Trophoblast cell (in vitro differentiated cells and primary cell): ENCODE results near the gene HDAC2.

Experiments used
- DNase-seq, 2 donors: peaks; one replicate each; pipeline ENCODE4 v3.0.0-alpha.2; 2016
- H2AFZ ChIP-seq: 2 replicates; pipeline ENCODE4 v1.6.1; 2013; ENCODE audit warnings: low read length, moderate library complexity, mild to moderate bottlenecking; ENCODE audit not compliant: insufficient read depth, poor library complexity
- H2AK5ac ChIP-seq: 2 replicates; pipeline ENCODE4 v1.6.1; 2013; ENCODE audit warnings: mild to moderate bottlenecking, low read length
- H2BK120ac ChIP-seq: 2 replicates; pipeline ENCODE4 v1.6.1; 2013; ENCODE audit warnings: low read length, mild to moderate bottlenecking, moderate library complexity; ENCODE audit not compliant: insufficient read depth, poor library complexity
- H2BK12ac ChIP-seq: 2 replicates; pipeline ENCODE4 v1.6.1; 2013; ENCODE audit warnings: mild to moderate bottlenecking, low read length, moderate library complexity
- H2BK5ac ChIP-seq: 2 replicates; pipeline ENCODE4 v1.6.1; 2013; ENCODE audit warnings: low read length, low read depth, moderate library complexity, mild to moderate bottlenecking; ENCODE audit not compliant: poor library complexity
- H3K14ac ChIP-seq: 2 replicates; pipeline ENCODE4 v1.6.1; 2013; ENCODE audit warnings: mild to moderate bottlenecking, low read length
- H3K18ac ChIP-seq: 2 replicates; pipeline ENCODE4 v1.6.1; 2013; ENCODE audit warnings: mild to moderate bottlenecking, low read length
- H3K23ac ChIP-seq: 2 replicates; pipeline ENCODE4 v1.6.1; 2013; ENCODE audit warnings: low read length
- H3K27ac ChIP-seq: 2 replicates; pipeline ENCODE4 v1.5.1; 2013; ENCODE audit warnings: low read depth, mild to moderate bottlenecking, inconsistent platforms, low read length, moderate library complexity
- H3K27me3 ChIP-seq: 2 replicates; pipeline ENCODE4 v1.6.1; 2013; ENCODE audit warnings: inconsistent platforms, mild to moderate bottlenecking, low read length, moderate library complexity; ENCODE audit not compliant: insufficient read depth
- H3K36me3 ChIP-seq, 2 experiments: 1 replicate in 1 of 2; 2 replicates in 1 of 2; pipeline ENCODE4 v1.6.1; 2013; ENCODE audit warnings: low read length in 2 of 2, mild to moderate bottlenecking in 2 of 2, moderate library complexity in 1 of 2; ENCODE audit not compliant: insufficient read depth in 2 of 2, control insufficient read depth in 1 of 2
- H3K4ac ChIP-seq: 2 replicates; pipeline ENCODE4 v1.6.1; 2013; ENCODE audit warnings: low read depth, mild to moderate bottlenecking, low read length, moderate library complexity
- H3K4me1 ChIP-seq, 2 experiments: 1 replicate in 1 of 2; 2 replicates in 1 of 2; pipeline ENCODE4 v1.6.1; 2013; ENCODE audit warnings: low read length in 2 of 2, mild to moderate bottlenecking in 2 of 2, moderate library complexity in 1 of 2; ENCODE audit not compliant: insufficient read depth in 2 of 2, control insufficient read depth in 1 of 2
- H3K4me2 ChIP-seq: 2 replicates; pipeline ENCODE4 v1.6.1; 2013; ENCODE audit warnings: inconsistent platforms, mild to moderate bottlenecking, low read length, moderate library complexity
- H3K4me3 ChIP-seq: 2 replicates; pipeline ENCODE4 v1.5.1; 2013; ENCODE audit warnings: mild to moderate bottlenecking, low read depth, low read length, inconsistent platforms
- H3K79me1 ChIP-seq: one replicate; pipeline ENCODE4 v1.6.1; 2013; ENCODE audit warnings: low read length
- H3K79me2 ChIP-seq: 2 replicates; pipeline ENCODE4 v1.6.1; 2013; ENCODE audit warnings: low read length, mild to moderate bottlenecking; ENCODE audit not compliant: control insufficient read depth, insufficient read depth, poor library complexity
- H3K9ac ChIP-seq: 2 replicates; pipeline ENCODE4 v1.6.1; 2013; ENCODE audit warnings: mild to moderate bottlenecking, low read length
- H3K9me3 ChIP-seq: 2 replicates; pipeline ENCODE4 v1.6.1; 2013; ENCODE audit warnings: low read depth, mild to moderate bottlenecking, control low read depth, inconsistent platforms, low read length; ENCODE audit not compliant: insufficient read depth
- H4K12ac ChIP-seq: 2 replicates; pipeline ENCODE4 v1.6.1; 2013; ENCODE audit warnings: low read depth, mild to moderate bottlenecking, low read length, moderate library complexity
- H4K8ac ChIP-seq: 2 replicates; pipeline ENCODE4 v1.6.1; 2013; ENCODE audit warnings: low read depth, mild to moderate bottlenecking, low read length, moderate library complexity
- H4K91ac ChIP-seq: one replicate; pipeline ENCODE4 v1.6.1; 2013; ENCODE audit warnings: low read depth, mild to moderate bottlenecking, low read length, moderate library complexity
- WGBS: extraction: QIAGEN DNeasy Blood & Tissue Kit; methylation state at CpG from one replicate; pipeline ENCODE4 v1.1.7; 2013; ENCODE audit warnings: missing lambda C conversion rate; ENCODE audit not compliant: insufficient read length, insufficient coverage; ENCODE audit errors: extremely low coverage; 5-methylcytosine and 5-hydroxymethylcytosine counted together

The HDAC2 gene

DNA sequence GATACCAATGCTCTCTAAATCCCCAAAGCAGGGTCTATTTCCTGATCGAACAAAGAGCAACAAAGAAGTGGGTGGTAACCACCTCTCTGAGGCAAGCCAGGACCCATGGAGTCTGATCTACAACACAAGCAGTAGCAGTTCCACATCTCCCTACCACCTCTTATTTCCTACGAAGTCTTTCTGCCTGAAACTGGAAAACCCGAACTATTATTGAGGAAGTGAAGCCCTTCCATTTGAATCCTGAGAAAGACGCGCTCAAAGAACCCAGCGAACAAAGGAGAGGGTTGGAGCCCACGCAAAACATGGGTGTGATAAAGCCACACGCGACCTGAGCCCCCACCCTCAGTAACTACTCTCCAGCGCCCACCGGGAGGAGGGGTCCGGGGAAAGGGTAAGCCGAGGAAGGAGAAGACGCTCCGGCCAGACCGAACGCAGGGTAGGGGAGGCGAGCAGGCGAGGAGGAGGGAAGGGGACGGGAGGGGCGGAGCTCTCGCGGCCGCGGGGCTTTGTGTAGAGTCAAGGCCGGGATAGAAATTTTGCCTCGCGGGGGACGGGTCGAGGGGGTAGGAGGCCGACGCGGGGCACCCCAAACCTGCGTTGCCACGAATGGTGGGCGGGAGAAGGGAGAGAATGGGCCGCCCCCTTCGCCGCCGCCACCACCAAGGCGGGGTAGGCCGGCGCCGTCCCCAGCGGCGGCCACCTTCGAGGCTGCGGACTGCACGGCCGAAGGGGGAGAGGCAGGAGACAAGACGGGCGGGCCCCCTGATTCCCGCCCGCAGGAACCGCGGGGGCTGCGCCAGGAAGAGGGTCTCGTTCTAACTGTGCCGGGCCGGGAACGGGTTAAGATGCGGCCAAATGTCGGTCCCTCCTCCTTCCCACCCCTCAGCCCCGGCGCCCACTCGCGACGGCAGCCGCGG is 802 bp downstream of the HDAC2 start:
- peak overlapping the region; percentile 80 for H2BK120ac ChIP-seq
- no CpG with 5 or more reads among the region's 70 CpGs for WGBS
- peak overlapping the region; percentile 90 for H2AFZ ChIP-seq
- peak overlapping the region; percentile 99 for H3K9ac ChIP-seq
- peak overlapping the region; percentile 93 for H3K18ac ChIP-seq
- H3K4me1 ChIP-seq = peaks cover 0 to 3% of the 10 kb centered on the region in 2 experiments
- no peaks in the 10 kb centered on the region for H3K9me3 ChIP-seq
- H4K8ac ChIP-seq = peak overlapping the region; percentile 87
- peak overlapping the region; percentile 0 for H2AK5ac ChIP-seq
- no peaks in the 10 kb centered on the region for H3K27me3 ChIP-seq
- no peak overlapping the region for H2BK12ac ChIP-seq
- peak overlapping the region; percentile 71 for H2BK5ac ChIP-seq
- H3K23ac ChIP-seq = peak overlapping the region; percentile 58
- peak overlapping the region; percentile 92 for H3K4ac ChIP-seq
- H4K12ac ChIP-seq = peak overlapping the region; percentile 17
- peak; percentile 38 to 51 for DNase-seq
- peak overlapping the region; percentile 68 for H3K27ac ChIP-seq
- H4K91ac ChIP-seq = peak overlapping the region; percentile 81
- H3K36me3 ChIP-seq = no peaks in the 10 kb centered on the region
- peaks cover 15% of the 10 kb centered on the region for H3K79me1 ChIP-seq
- H3K79me2 ChIP-seq = peaks cover 29% of the 10 kb centered on the region
- H3K14ac ChIP-seq = peak overlapping the region; percentile 81
- H3K4me3 ChIP-seq = peak overlapping the region; percentile 98
- H3K4me2 ChIP-seq = peak overlapping the region; percentile 69

DNA sequence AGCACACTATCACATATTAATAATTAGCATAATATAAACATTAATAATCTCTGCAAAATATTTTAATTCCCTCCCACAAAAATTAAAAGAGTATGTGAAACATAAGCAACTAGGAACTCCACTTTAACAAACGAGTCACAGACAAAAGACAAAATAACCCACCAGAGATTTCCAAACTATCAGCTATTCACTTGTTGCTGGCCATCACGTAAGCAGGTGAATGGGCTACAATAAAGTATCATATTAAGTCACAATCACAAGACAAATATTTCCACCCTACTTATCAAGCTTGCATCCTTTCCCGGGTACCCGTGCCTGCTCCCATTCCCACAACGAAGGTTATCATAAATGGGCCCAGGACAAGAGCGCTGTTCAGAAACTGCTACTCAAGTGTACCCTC is 2.5 kb downstream of the HDAC2 start:
- H3K4me2 ChIP-seq = peak overlapping the region; percentile 66
- no peak overlapping the region for H2BK12ac ChIP-seq
- H2BK5ac ChIP-seq = no peak overlapping the region
- no peak overlapping the region for H3K4me3 ChIP-seq
- peaks cover 0 to 3% of the 10 kb centered on the region in 2 experiments for H3K4me1 ChIP-seq
- H3K36me3 ChIP-seq = no peaks in the 10 kb centered on the region
- H3K18ac ChIP-seq = no peak overlapping the region
- H3K23ac ChIP-seq = peak overlapping the region; percentile 21
- H4K8ac ChIP-seq = no peak overlapping the region
- no peak overlapping the region for H3K9ac ChIP-seq
- no peak overlapping the region for H2AFZ ChIP-seq
- H4K12ac ChIP-seq = no peak overlapping the region
- H3K9me3 ChIP-seq = no peaks in the 10 kb centered on the region
- no peak overlapping the region for H4K91ac ChIP-seq
- peaks cover 15% of the 10 kb centered on the region for H3K79me1 ChIP-seq
- no peak overlapping the region for H3K27ac ChIP-seq
- H2AK5ac ChIP-seq = no peak overlapping the region
- no peak overlapping the region for H3K14ac ChIP-seq
- H3K4ac ChIP-seq = peak overlapping the region; percentile 87
- DNase-seq = no peak
- H2BK120ac ChIP-seq = no peak overlapping the region
- no peaks in the 10 kb centered on the region for H3K27me3 ChIP-seq
- H3K79me2 ChIP-seq = peaks cover 29% of the 10 kb centered on the region
- WGBS = no CpG with 5 or more reads among the region's 6 CpGs

DNA sequence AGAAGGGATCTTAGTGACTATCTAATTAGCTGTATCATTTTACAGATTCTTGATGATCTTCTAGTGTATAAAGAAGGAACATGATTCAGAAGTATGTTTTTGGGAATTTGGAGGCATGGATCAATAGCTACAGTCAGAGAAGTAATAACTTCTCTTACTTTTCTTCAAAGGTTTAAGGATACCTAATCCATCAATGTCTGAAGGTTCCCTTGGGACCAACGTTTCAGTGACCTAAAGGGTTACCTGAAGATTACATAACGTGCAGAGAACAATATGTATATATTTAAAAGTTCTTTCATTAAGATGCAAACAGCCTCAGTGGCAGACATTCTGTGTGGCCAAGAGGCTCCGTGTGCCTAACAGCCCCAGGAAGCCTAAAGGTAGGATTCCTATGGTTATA is 3.2 kb downstream of the HDAC2 start:
- no peak overlapping the region for H4K91ac ChIP-seq
- peaks cover 15% of the 10 kb centered on the region for H3K79me1 ChIP-seq
- no peak overlapping the region for H3K27ac ChIP-seq
- H3K79me2 ChIP-seq = peaks cover 29% of the 10 kb centered on the region
- no CpG with 5 or more reads among the region's 3 CpGs for WGBS
- H4K12ac ChIP-seq = no peak overlapping the region
- H2AK5ac ChIP-seq = no peak overlapping the region
- H2AFZ ChIP-seq = no peak overlapping the region
- DNase-seq = no peak
- peak overlapping the region; percentile 97 for H3K4ac ChIP-seq
- H3K27me3 ChIP-seq = no peaks in the 10 kb centered on the region
- no peak overlapping the region for H2BK120ac ChIP-seq
- no peaks in the 10 kb centered on the region for H3K36me3 ChIP-seq
- H2BK12ac ChIP-seq = no peak overlapping the region
- no peak overlapping the region for H3K14ac ChIP-seq
- H3K9ac ChIP-seq = no peak overlapping the region
- no peak overlapping the region for H3K4me2 ChIP-seq
- no peaks in the 10 kb centered on the region for H3K9me3 ChIP-seq
- no peak overlapping the region for H3K18ac ChIP-seq
- H4K8ac ChIP-seq = no peak overlapping the region
- no peak overlapping the region for H3K4me3 ChIP-seq
- no peak overlapping the region for H3K23ac ChIP-seq
- H3K4me1 ChIP-seq = peaks cover 0 to 3% of the 10 kb centered on the region in 2 experiments
- no peak overlapping the region for H2BK5ac ChIP-seq

DNA sequence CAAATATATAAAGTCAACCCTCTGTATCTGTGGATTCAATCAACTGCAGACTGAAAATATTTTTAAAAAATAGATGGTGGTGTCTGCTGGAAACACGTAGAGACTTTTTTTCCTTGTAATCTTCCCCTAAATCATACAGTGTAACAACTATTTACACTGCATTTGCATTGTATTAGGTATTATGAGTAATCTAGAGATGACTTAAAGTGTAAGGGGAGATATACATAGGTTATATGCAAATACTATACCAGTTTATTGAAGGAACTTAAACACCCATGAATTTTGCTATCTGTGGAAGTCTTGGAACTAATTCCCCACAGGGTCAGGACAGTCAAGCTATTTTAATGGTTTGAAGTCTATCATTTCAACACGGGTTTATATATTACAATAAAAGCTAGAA is 10.2 kb downstream of the HDAC2 start:
- no peak overlapping the region for H2BK120ac ChIP-seq
- H3K36me3 ChIP-seq = peaks cover 0 to 4% of the 10 kb centered on the region in 2 experiments
- H3K79me1 ChIP-seq = no peaks in the 10 kb centered on the region
- H3K4me1 ChIP-seq = no peaks in the 10 kb centered on the region
- H2BK5ac ChIP-seq = no peak overlapping the region
- no peaks in the 10 kb centered on the region for H3K27me3 ChIP-seq
- no peak overlapping the region for H2AK5ac ChIP-seq
- no peak overlapping the region for H3K23ac ChIP-seq
- no peak overlapping the region for H2BK12ac ChIP-seq
- no peaks in the 10 kb centered on the region for H3K9me3 ChIP-seq
- no peak overlapping the region for H3K4me3 ChIP-seq
- no peak overlapping the region for H3K4ac ChIP-seq
- no peak overlapping the region for H3K4me2 ChIP-seq
- no peak overlapping the region for H4K8ac ChIP-seq
- H3K9ac ChIP-seq = no peak overlapping the region
- H2AFZ ChIP-seq = no peak overlapping the region
- DNase-seq = no peak
- no peak overlapping the region for H3K14ac ChIP-seq
- H3K79me2 ChIP-seq = peaks cover 2% of the 10 kb centered on the region
- no peak overlapping the region for H4K91ac ChIP-seq
- no peak overlapping the region for H4K12ac ChIP-seq
- no CpG with 5 or more reads among the region's 2 CpGs for WGBS
- H3K18ac ChIP-seq = no peak overlapping the region
- H3K27ac ChIP-seq = no peak overlapping the region
